WI38 (cell line): ENCODE results near the gene SGPP1.
"Not testable (repeated sequence)": the region's sequence is repeated elsewhere in the genome, so short reads cannot be mapped to it uniquely, and the experiment has no call there.

Experiments used
- H3K4me3 ChIP-seq: 2 replicates; pipeline ENCODE4 v1.5.1; 2011; ENCODE audit warnings: low read depth, mild to moderate bottlenecking, control low read depth, low read length
- CTCF ChIP-seq: IDR thresholded peaks from 2 replicates; pipeline ENCODE4 v1.5.1; 2012; ENCODE audit warnings: low read depth, mild to moderate bottlenecking, control low read depth, low read length

Gene SGPP1

GRCh38 chr14:63764103-63764502 lies 36.2 kb upstream of the SGPP1 start:
- no peak overlapping the region for H3K4me3 ChIP-seq
- TF ChIP-seq CTCF = no peak

DNA sequence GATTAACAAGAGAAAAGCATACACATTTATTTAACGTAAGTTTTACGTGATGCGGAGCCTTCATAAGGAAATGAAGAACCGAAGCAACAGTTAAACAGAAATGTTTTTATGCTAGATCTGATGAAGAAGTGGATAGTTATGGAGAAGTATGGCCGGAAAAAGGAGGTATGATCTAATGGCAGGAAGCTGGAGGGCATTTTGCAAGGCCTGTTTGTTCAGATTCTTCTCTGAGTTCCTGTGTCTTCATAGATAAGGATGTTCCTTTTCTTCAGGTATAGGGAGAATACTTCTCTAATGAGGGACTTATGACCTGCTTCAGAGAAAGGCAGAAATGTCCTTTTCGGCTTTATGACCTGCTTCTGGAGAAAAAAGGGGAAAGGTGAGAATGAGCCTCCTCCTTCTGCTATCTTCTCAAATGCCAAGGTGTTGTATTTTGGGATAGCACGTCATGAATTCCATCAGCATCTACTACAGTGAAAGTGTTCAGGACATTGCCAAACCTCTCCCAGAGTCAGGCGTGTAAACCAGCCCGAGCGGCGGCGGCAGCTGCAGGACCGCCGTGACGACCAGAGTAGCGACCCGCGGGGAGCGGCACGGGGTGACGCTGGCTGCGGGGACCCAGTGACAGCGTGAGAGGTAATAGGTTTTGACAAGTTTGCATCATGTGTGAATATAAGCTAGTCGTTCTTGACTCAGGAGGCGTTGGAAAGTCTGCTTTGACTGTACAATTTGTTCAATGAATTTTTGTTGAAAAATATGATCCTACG lies 33.7 kb upstream of the SGPP1 start:
- no peak for TF ChIP-seq CTCF
- H3K4me3 ChIP-seq = no peak overlapping the region

GRCh38 chr14:63760014-63760413 lies 32.1 kb upstream of the SGPP1 start:
- H3K4me3 ChIP-seq = no peak overlapping the region
- TF ChIP-seq CTCF = no peak

- no peak overlapping the region for H3K4me3 ChIP-seq
- TF ChIP-seq CTCF = no peak
Measured at GRCh38 chr14:63759456-63759855, 31.6 kb upstream of the SGPP1 start.

GRCh38 chr14:63757211-63757610 lies 29.3 kb upstream of the SGPP1 start:
- no peak overlapping the region for H3K4me3 ChIP-seq
- TF ChIP-seq CTCF = no peak

DNA sequence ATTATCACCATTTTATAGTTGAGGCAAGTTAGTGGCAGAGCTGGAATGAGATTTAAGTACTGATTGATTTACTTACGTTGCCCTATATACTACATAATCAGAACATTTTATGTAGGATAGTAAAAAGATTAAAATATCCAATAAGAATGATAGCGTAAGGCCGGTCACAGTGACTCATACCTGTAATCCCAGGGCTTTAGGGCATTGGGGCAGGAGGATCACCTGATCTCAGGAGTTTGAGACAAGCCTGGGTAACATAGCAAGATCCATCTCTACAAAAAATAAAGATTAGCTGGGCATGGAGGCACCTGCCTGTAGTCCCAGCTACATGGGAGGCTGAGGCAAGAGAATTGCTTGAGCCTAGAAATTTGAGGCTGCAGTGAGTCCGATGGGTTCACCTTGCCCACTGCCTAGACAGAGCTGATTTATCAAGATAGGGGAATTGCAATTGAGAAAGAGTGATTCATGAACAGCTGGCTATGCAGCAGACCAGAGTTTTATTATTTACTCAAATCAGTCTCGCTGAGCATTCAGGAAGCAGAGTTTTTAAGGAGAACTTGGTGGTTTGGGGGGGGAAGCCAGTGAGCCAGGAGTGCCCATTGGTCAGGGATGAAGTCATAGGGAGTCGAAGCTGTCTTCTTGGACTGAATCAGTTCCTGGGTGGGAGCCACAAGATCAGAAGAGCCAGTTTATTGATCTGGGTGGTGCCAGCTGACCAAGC lies 24.7 kb upstream of the SGPP1 start:
- no peak overlapping the region for H3K4me3 ChIP-seq
- no peak for TF ChIP-seq CTCF

DNA sequence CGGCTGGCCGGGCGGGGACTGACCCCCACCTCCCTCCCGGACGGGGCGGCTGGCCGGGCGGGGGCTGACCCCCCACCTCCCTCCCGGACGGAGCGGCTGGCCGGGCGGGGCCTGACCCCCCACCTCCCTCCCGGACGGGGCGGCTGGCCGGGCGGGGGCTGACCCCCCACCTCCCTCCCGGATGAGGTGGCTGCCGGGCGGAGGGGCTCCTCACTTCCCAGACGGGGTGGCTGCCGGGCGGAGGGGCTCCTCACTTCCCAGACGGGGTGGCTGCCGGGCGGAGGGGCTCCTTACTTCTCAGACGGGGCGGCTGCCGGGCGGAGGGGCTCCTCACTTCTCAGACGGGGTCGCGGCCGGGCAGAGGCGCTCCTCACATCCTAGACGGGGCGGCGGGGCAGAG lies 23.2 kb upstream of the SGPP1 start:
- not testable (repeated sequence) for H3K4me3 ChIP-seq
